H9 (cell line): ENCODE results near the gene LAMC3. TPM values are rescaled to one million over a fixed set of nuclear protein-coding genes. Genes with fewer than 3 reads are reported as not detected.

ENCODE experiments used
- DNase-seq: peaks from one replicate; pipeline ENCODE4 v3.0.0-alpha.2; 2017
- H2AFZ ChIP-seq: one replicate; pipeline ENCODE4 v1.6.1; 2013; ENCODE audit warnings: mild to moderate bottlenecking, low read length, control low read depth, moderate library complexity
- H2AK5ac ChIP-seq: 2 replicates; pipeline ENCODE4 v1.6.1; 2013; ENCODE audit warnings: low read length, control low read depth, mixed read lengths; ENCODE audit not compliant: insufficient read length
- H2BK120ac ChIP-seq: one replicate; pipeline ENCODE4 v1.6.1; 2013; ENCODE audit warnings: low read depth, mild to moderate bottlenecking, low read length, control low read depth, inconsistent platforms; ENCODE audit not compliant: poor library complexity, severe bottlenecking
- H2BK12ac ChIP-seq: 2 replicates; pipeline ENCODE4 v1.6.1; 2013; ENCODE audit warnings: low read length, control low read depth, mixed read lengths, low read depth; ENCODE audit not compliant: insufficient read length
- H2BK15ac ChIP-seq: 2 replicates; pipeline ENCODE4 v1.6.1; 2013; ENCODE audit warnings: low read depth, low read length, control low read depth
- H2BK20ac ChIP-seq: one replicate; pipeline ENCODE4 v1.6.1; 2013; ENCODE audit warnings: low read depth, mild to moderate bottlenecking, low read length, control low read depth, inconsistent platforms; ENCODE audit not compliant: poor library complexity, severe bottlenecking
- H2BK5ac ChIP-seq: 2 replicates; pipeline ENCODE4 v1.6.1; 2013; ENCODE audit warnings: low read length, control low read depth, mixed read lengths; ENCODE audit not compliant: insufficient read length
- H3K14ac ChIP-seq: 2 replicates; pipeline ENCODE4 v1.6.1; 2013; ENCODE audit warnings: low read length, control low read depth; ENCODE audit not compliant: insufficient read depth
- H3K18ac ChIP-seq: 2 replicates; pipeline ENCODE4 v1.6.1; 2013; ENCODE audit warnings: low read depth, mild to moderate bottlenecking, mixed read lengths, low read length, control low read depth; ENCODE audit not compliant: insufficient read length
- H3K23ac ChIP-seq: 2 replicates; pipeline ENCODE4 v1.6.1; 2013; ENCODE audit warnings: low read length, control low read depth, mixed read lengths, low read depth; ENCODE audit not compliant: insufficient read length
- H3K23me2 ChIP-seq: 2 replicates; pipeline ENCODE4 v1.6.1; 2013; ENCODE audit warnings: low read depth, mild to moderate bottlenecking, mixed read lengths, low read length, control low read depth; ENCODE audit not compliant: insufficient read length, poor library complexity, severe bottlenecking
- H3K27ac ChIP-seq: 2 replicates; pipeline ENCODE4 v1.5.1; 2013; ENCODE audit warnings: low read length, control low read depth, mixed read lengths, low read depth; ENCODE audit not compliant: insufficient read length
- H3K27me3 ChIP-seq: 2 replicates; pipeline ENCODE4 v1.6.1; 2013; ENCODE audit warnings: low read length, control low read depth, inconsistent platforms; ENCODE audit not compliant: insufficient read depth
- H3K4ac ChIP-seq: 2 replicates; pipeline ENCODE4 v1.6.1; 2013; ENCODE audit warnings: low read depth, mild to moderate bottlenecking, control low read depth, inconsistent platforms, low read length, moderate library complexity
- H3K4me1 ChIP-seq: 2 replicates; pipeline ENCODE4 v1.6.1; 2013; ENCODE audit warnings: low read length, control low read depth, inconsistent platforms; ENCODE audit not compliant: insufficient read depth
- H3K4me2 ChIP-seq: 2 replicates; pipeline ENCODE4 v1.6.1; 2013; ENCODE audit warnings: low read length, control low read depth, mixed read lengths; ENCODE audit not compliant: insufficient read length, insufficient read depth
- H3K56ac ChIP-seq: 2 replicates; pipeline ENCODE4 v1.6.1; 2013; ENCODE audit warnings: low read depth, mild to moderate bottlenecking, mixed read lengths, low read length, control low read depth; ENCODE audit not compliant: insufficient read length
- H3K79me1 ChIP-seq: 2 replicates; pipeline ENCODE4 v1.6.1; 2013; ENCODE audit warnings: low read depth, mild to moderate bottlenecking, moderate library complexity, low read length, control low read depth, inconsistent platforms; ENCODE audit not compliant: insufficient read depth, poor library complexity, severe bottlenecking
- H3K79me2 ChIP-seq: 2 replicates; pipeline ENCODE4 v1.6.1; 2013; ENCODE audit warnings: low read length, control low read depth, inconsistent platforms; ENCODE audit not compliant: insufficient read depth
- H3K9ac ChIP-seq: 2 replicates; pipeline ENCODE4 v1.6.1; 2013; ENCODE audit warnings: low read length, control low read depth, mixed read lengths; ENCODE audit not compliant: insufficient read length; ENCODE audit errors: extremely low read depth
- H3K9me3 ChIP-seq: one replicate; pipeline ENCODE4 v1.6.1; 2013; ENCODE audit warnings: low read depth, low read length, inconsistent platforms; ENCODE audit not compliant: control insufficient read depth
- H3T11ph ChIP-seq: one replicate; pipeline ENCODE4 v1.6.1; 2013; ENCODE audit warnings: mild to moderate bottlenecking, low read length, control low read depth, inconsistent platforms
- H4K20me1 ChIP-seq: one replicate; pipeline ENCODE4 v1.6.1; 2013; ENCODE audit not compliant: control insufficient read depth, insufficient read length, insufficient read depth
- H4K5ac ChIP-seq: 2 replicates; pipeline ENCODE4 v1.6.1; 2013; ENCODE audit warnings: low read depth, mild to moderate bottlenecking, mixed read lengths, low read length, control low read depth; ENCODE audit not compliant: insufficient read length
- H4K8ac ChIP-seq: replicated peaks from 2 replicates; pipeline ENCODE4 v1.6.1; 2013; ENCODE audit warnings: low read length, control low read depth, mixed read lengths, low read depth; ENCODE audit not compliant: insufficient read length
- H4K91ac ChIP-seq: 2 replicates; pipeline ENCODE4 v1.6.1; 2013; ENCODE audit warnings: low read depth, mild to moderate bottlenecking, moderate library complexity, mixed read lengths, low read length, control low read depth; ENCODE audit not compliant: insufficient read length
- H3K27ac Mint-ChIP-seq, 3 experiments: 2 replicates in 2 of 3; 3 replicates in 1 of 3; pipeline ENCODE4 v1.8.0; 2020 to 2021; ENCODE audit warnings: mixed read lengths in 3 of 3, mild to moderate bottlenecking in 1 of 3, moderate library complexity in 1 of 3
- H3K27me3 Mint-ChIP-seq: 2 replicates; pipeline ENCODE4 v1.8.0; 2021; ENCODE audit warnings: low read depth, mild to moderate bottlenecking, moderate library complexity, mixed read lengths
- H3K36me3 Mint-ChIP-seq, 3 experiments: 2 replicates in 2 of 3; 3 replicates in 1 of 3; pipeline ENCODE4 v1.8.0; 2020 to 2021; ENCODE audit warnings: low read depth in 3 of 3, mixed read lengths in 3 of 3; ENCODE audit not compliant: insufficient read depth in 1 of 3
- H3K4me1 Mint-ChIP-seq, 2 experiments: 2 replicates each; pipeline ENCODE4 v1.8.0; 2020; ENCODE audit warnings: mixed read lengths in 2 of 2
- H3K4me3 Mint-ChIP-seq, 2 experiments: 2 replicates in 1 of 2; 3 replicates in 1 of 2; pipeline ENCODE4 v1.8.0; 2020 to 2021; ENCODE audit warnings: mild to moderate bottlenecking in 2 of 2, mixed read lengths in 2 of 2, moderate library complexity in 1 of 2
- H3K9me3 Mint-ChIP-seq, 2 experiments: 2 replicates in 1 of 2; 3 replicates in 1 of 2; pipeline ENCODE4 v1.8.0; 2020; ENCODE audit warnings: mild to moderate bottlenecking in 2 of 2, mixed read lengths in 2 of 2, moderate library complexity in 1 of 2
- CTCF ChIP-seq: fragments of 200-600 bp; sonication (generic); conservative IDR thresholded peaks from 3 replicates; pipeline ENCODE4 v1.8.0; 2021; ENCODE audit warnings: antibody characterized with exemption, mild to moderate bottlenecking
- WGBS: extraction: QIAGEN DNeasy Blood & Tissue Kit; methylation state at CpG from one replicate; pipeline ENCODE4 v1.1.7; 2013; ENCODE audit warnings: missing lambda C conversion rate, low lambda C conversion rate, mixed read lengths; ENCODE audit not compliant: insufficient read length; ENCODE audit errors: extremely low coverage; 5-methylcytosine and 5-hydroxymethylcytosine counted together
- total RNA-seq: library from RNA; stranded (reverse); gene quantifications from 2 replicates; pipeline ENCODE4 v1.2.1, GENCODE V29; 2021

The LAMC3 gene
- total RNA-seq, 1 experiment from 2014 or later, result 21.7 TPM

GRCh38 chr9:130994135-130995085, 14.6 kb upstream of the LAMC3 start:
- Histone ChIP-seq H3K4me2 (no peak overlapping the region), H3K9me3 (no peaks in the 10 kb centered on the region), H3K23me2 (no peaks in the 10 kb centered on the region), H4K20me1 (no peaks in the 10 kb centered on the region), H3K79me2 (no peaks in the 10 kb centered on the region), H4K5ac (no peak overlapping the region), H2AK5ac (no peak overlapping the region), H2BK12ac (no peak overlapping the region), H3K4me1 (no peaks in the 10 kb centered on the region), H2AFZ (no peak overlapping the region), H4K8ac (no peak overlapping the region), H3K79me1 (no peaks in the 10 kb centered on the region), H3K56ac (no peak overlapping the region), H2BK5ac (no peak overlapping the region), H2BK120ac (no peak overlapping the region), H3K14ac (no peak overlapping the region), H2BK15ac (no peak overlapping the region), H3K18ac (no peak overlapping the region), H3K27ac (no peak overlapping the region), H3K23ac (no peak overlapping the region), H2BK20ac (no peak overlapping the region), H4K91ac (no peak overlapping the region), H3T11ph (no peak overlapping the region), H3K4ac (no peak overlapping the region), H3K27me3 (no peaks in the 10 kb centered on the region; the same call in 1 of the 2 replicates), H3K9ac (no peak overlapping the region)
- WGBS, result no CpG with 5 or more reads among the region's 6 CpGs
- no peaks in the 10 kb centered on the region; a peak in 1 of 5 replicates for H3K9me3 Mint-ChIP-seq
- peak; percentile 26 for DNase-seq
- no peak overlapping the region for H3K4me3 Mint-ChIP-seq
- peaks cover 20 to 31% of the 10 kb centered on the region in 2 experiments for H3K4me1 Mint-ChIP-seq
- H3K36me3 Mint-ChIP-seq, result no peaks in the 10 kb centered on the region
- H3K27ac Mint-ChIP-seq, result no peak overlapping the region; a peak in 1 of 7 replicates
- TF ChIP-seq CTCF, result no peak
- H3K27me3 Mint-ChIP-seq, result peaks cover 16% of the 10 kb centered on the region
